SH-SY5Y (cell line): ENCODE data around the gene CCR3.

Source experiments
- GATA2 ChIP-seq: IDR thresholded peaks from 2 replicates; pipeline ENCODE4 v1.6.1; 2011; ENCODE audit warnings: mild to moderate bottlenecking, low read depth, low read length
- GATA3 ChIP-seq: IDR thresholded peaks from 2 replicates; pipeline ENCODE4 v1.6.1; 2011; ENCODE audit warnings: low read depth, mild to moderate bottlenecking, low read length, moderate library complexity

CCR3 gene

GRCh38 chr3:46276497-46277099, 34.3 kb downstream of the CCR3 start:
- TF ChIP-seq GATA3 (no peak), GATA2 (no peak)

- TF ChIP-seq GATA2 (no peak), GATA3 (no peak)
These were observed 35.2 kb downstream of the CCR3 start for GRCh38 chr3:46277476-46277875.

GRCh38 chr3:46278816-46279672, 36.8 kb downstream of the CCR3 start:
- TF ChIP-seq GATA3 (no peak), GATA2 (no peak)

GRCh38 chr3:46280105-46280797, 38.0 kb downstream of the CCR3 start:
- TF ChIP-seq GATA3 (no peak), GATA2 (no peak)

GRCh38 chr3:46281551-46281950, 39.3 kb downstream of the CCR3 start:
- no peak for TF ChIP-seq GATA2
- TF ChIP-seq GATA3, result no peak

- TF ChIP-seq GATA2, result no peak
These were observed 39.8 kb downstream of the CCR3 start for GRCh38 chr3:46282041-46282440.

- no peak for TF ChIP-seq GATA3
- TF ChIP-seq GATA2, result no peak
These were observed 40.4 kb downstream of the CCR3 start for GRCh38 chr3:46282696-46283095.

- no peak for TF ChIP-seq GATA2
- no peak for TF ChIP-seq GATA3
These were observed 41.7 kb downstream of the CCR3 start for GRCh38 chr3:46283881-46284450.

GRCh38 chr3:46284981-46285683, 42.9 kb downstream of the CCR3 start:
- TF ChIP-seq GATA3, result no peak
- no peak for TF ChIP-seq GATA2

GRCh38 chr3:46285931-46286619, 43.8 kb downstream of the CCR3 start:
- no peak for TF ChIP-seq GATA3

GRCh38 chr3:46286947-46287565, 44.8 kb downstream of the CCR3 start:
- no peak for TF ChIP-seq GATA2
- no peak for TF ChIP-seq GATA3

- no peak for TF ChIP-seq GATA2
These were observed 47.3 kb downstream of the CCR3 start for GRCh38 chr3:46289551-46289950.

GRCh38 chr3:46289966-46290365, 47.7 kb downstream of the CCR3 start:
- TF ChIP-seq GATA3 (no peak), GATA2 (no peak)
